HG02870 (cell line): ENCODE data around the gene TARBP1.
"Not testable (repeated sequence)": the region's sequence is repeated elsewhere in the genome, so short reads cannot be mapped to it uniquely, and the experiment has no call there.

Experiments used
- ATAC-seq: cut with Tn5 transposase; IDR thresholded peaks from one replicate; pipeline ENCODE4 v1.9.1; 2021; ENCODE audit warnings: mild to moderate bottlenecking, moderate library complexity; ENCODE audit not compliant: unreplicated experiment

The TARBP1 gene

GRCh38 chr1:234400773-234401172, 78.2 kb downstream of the TARBP1 start:
- ATAC-seq = no peak

DNA sequence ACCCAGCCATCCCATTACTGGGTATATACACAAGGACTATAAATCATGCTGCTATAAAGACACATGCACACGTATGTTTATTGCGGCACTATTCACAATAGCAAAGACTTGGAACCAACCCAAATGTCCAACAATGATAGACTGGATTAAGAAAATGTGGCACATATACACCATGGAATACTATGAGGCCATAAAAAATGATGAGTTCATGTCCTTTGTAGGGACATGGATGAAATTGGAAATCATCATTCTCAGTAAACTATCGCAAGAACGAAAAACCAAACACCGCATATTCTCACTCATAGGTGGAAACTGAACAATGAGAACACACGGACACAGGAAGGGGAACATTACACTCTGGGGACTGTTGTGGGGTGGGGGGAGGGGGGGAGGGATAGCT, 79.5 kb downstream of the TARBP1 start:
- ATAC-seq = not testable (repeated sequence)

DNA sequence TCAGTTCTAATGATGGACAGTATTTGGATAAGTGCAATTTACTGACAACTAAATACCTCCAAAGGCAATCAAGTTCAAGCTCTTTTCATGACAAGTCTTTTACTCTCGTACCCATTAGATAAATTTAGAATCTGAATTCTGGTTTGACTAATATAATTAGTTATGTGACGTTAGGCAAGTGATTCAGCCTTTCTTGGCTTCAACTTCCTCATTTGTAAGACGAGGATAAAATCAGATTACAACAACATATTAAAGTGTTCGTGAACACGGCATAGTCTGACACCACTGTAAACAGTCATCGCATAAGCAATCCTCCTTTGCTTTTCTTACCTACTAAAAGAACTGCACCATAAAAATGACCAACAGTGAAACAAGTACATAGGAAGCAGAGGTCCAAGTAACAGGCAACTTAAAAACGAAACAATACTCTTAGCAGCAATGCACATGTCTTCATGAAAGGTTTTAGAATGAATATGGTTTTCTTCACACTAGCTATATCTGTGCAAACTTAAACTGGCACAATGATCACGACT, 80.1 kb downstream of the TARBP1 start:
- ATAC-seq = peak; percentile 61

DNA sequence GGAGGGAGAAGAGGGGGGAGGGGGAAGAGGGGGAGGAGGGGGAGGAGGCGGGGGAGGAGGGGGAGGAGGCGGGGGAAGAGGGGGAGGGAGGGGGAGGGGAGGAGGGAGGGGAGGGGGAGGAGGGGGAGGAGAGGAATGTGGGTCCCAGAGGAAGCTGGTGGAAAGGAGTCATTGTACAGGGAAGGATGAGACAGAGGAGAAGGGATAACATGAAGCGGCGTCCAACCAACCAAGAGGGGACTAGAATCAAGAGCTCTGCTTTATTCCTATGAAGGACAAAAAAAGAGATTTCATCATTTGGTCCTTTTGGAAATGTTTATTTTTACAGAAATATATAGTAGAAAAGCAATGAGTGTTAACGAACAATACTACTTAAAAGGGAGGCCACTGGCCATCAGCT, 81.2 kb downstream of the TARBP1 start:
- no peak for ATAC-seq

DNA sequence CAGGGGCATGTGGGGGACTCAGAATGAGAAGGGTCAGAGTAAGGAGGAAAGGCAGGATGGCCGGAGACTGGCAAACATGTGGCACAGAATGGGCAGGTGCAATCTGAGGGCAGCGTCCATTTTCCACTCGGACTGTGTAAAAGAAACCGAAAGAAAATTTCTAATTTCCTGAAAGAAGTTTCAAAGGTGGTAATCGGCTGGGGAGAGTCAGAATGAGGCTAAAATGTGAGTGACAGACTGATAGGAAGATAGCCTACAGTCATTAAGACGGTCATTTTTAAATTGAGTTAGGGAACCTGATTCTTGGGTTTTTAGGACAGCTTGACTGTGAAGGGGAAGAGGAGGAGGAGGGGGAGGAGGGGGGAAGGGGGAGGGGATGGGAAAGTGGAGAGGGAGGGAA, 82.1 kb downstream of the TARBP1 start:
- ATAC-seq = no peak

GRCh38 chr1:234396092-234396491, 82.9 kb downstream of the TARBP1 start:
- no peak for ATAC-seq

GRCh38 chr1:234395297-234395696, 83.7 kb downstream of the TARBP1 start:
- no peak for ATAC-seq

DNA sequence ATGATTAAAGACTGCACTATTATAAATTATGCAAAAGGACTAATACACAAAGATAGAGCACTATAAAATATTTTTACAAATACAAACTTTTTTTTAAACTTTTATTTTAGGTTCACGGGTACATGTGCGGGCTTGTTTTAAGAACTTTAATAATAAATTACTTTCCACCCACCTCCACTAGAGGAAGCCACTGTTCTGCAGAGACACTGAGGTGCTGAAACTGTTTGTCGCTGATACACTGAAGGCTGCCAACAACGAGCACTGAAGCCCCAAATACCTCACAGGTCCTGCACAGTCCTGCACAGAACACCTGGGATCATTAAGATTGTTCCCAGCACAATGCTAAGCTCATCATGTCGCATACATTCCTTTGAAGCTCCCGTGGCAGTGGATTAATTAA, 85.8 kb downstream of the TARBP1 start:
- no peak for ATAC-seq

DNA sequence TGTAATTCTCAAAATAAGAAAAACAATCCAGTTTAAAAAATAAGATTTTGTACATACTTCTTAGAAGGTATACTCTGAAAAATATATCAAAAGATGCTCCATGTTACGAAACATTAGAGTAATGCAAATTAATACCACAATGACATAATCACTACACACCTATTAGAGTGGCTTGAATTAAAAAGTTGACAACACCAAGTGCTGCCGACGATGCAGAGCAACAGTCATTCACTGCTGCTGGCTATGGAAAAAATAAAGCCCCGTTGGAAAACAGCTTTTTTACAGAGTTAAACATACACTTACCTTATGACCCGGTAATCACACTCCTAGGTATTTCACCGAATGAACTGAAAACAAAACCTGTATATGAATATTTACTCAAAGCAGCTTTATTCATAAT, 90.9 kb downstream of the TARBP1 start:
- no peak for ATAC-seq

GRCh38 chr1:234386122-234386521, 92.9 kb downstream of the TARBP1 start:
- no peak for ATAC-seq

GRCh38 chr1:234381699-234382555, 97.1 kb downstream of the TARBP1 start:
- ATAC-seq = no peak

- not testable (repeated sequence) for ATAC-seq
Observed at GRCh38 chr1:234379591-234380109, 99.3 kb downstream of the TARBP1 start.

DNA sequence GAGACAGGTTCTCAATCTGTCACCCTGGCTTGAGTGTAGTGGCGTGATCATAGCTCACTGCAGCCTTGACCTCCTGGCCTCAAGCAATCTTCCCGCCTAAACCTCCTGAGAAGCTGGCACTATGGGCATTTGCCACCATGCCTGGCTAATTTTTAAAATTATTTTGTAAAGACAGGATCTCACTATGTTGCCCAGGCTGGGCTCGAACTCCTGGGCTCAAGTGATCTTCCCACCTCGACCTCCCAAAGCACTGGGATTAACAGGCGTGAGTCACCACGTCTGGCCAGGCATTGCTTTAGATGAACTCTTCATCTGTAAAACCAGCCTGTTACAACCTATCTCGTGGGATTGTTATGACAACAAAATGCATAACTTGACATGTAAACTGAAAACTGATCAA, 103.3 kb downstream of the TARBP1 start:
- no peak for ATAC-seq

DNA sequence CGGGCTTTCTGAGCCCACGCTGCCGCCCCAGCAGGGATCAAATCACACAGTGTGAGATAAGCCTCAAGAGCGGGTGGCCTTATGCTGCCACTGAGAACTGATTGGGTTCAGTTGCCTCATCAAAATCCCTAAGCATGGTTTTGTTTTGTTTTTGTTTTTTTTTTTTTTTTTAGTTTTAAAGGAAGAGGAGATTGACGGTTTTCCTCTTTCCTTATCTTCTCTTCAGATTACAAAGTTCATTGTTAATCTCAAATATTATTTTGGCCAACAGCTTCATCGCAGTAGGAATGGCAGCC, 105.1 kb downstream of the TARBP1 start:
- ATAC-seq = no peak

DNA sequence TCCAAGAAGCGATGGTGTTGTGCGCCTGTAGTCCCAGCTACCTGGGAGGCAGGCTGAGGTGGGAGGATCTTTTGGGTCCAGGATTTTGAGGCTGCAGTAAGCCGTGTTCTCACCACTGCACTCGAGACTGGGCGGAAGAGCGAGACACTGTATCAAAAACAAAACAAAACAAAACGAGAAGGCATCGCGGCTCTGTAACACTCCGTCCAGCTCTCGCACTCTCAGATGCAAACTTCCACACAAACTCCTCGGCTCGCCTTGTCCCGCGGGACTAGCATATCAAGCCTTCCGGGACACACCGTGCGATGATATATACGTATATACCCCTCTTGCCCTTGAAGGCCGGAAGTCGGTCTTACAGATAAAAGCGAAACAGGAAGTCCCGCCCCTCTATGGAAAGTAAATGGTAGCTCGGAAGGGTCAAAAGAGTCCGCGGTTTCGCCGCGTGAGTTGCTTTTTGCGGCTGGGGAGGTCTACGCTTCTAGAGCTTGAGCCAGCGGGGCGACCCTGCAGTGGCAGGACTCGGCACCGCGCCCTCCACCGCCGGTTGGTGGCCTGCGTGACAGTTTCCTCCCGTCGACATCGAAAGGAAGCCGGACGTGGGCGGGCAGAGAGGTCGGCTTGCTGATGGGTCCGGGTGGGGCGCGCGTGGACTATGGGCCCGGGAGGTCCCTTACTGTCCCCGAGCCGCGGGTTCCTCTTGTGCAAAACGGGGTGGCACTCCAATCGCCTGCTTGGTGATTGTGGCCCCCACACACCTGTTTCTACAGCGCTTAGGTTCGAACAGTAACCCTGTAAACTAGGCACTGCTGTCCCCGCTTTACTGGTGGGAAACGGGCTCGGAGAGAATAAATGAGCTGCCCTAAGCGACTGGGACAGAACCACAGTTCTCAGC, 105.7 kb downstream of the TARBP1 start, which contains the start of gene COA6:
Gene COA6 (plus strand): TSS at position 393 of the 895 bp plus-strand sequence. CDS start 11 bp downstream, at position 404.
- peak; percentile 93 for ATAC-seq

DNA sequence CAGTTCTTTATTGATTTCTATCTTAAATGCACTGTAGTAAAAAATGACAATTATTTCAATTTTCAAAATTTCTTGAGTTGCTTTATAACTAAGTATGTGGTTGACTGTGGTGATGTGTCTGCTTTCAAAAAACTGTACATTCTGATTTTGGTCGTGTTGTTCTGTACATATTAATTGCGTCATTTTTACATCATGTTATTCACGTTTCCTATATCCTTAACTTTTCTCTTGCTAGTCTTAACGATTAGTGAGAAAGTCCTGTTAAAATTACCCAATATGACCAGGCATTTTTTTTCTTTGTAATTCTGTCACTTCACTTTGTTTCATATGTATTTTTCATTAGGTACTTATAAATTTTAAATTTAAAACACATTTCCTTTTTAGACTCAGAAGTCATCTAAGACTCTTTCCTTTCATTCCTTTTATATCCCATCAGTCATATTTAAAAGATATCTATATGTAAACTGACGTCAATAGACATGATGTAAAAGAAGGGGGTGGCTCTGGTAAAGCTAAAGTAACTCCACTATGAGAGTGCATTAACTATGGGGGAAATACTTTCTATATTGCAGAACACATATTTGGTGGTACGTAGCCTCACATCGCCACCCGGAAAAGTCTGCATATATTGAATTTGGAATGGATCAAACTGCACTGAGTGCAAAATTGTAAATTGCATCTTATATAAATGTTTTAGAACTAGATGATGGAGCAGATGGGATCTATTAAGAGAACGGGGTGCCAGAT, 106.8 kb downstream of the TARBP1 start:
- ATAC-seq = no peak

GRCh38 chr1:234371414-234371813, 107.6 kb downstream of the TARBP1 start:
- ATAC-seq = no peak

- no peak for ATAC-seq
Observed at GRCh38 chr1:234369784-234370183, 109.2 kb downstream of the TARBP1 start.

DNA sequence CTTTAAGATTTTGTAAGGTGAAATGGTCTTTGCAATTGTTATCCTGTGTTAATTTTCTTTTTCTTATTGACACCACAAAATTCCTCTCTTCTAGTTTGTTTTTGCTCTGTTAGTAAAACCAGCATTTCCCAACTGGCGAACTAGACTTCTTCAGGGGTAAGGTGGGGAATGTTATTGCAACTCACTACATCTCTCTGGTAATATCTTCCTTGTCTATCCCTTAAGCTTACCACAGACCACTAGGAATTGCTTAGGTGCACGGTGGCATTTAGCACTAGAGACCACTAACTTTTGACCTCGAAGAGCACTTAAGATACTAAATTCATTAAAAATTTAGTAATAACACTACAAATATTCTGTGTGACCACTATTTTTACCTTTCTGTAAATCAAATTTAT, 109.9 kb downstream of the TARBP1 start:
- ATAC-seq = no peak

GRCh38 chr1:234368320-234369032, 110.5 kb downstream of the TARBP1 start:
- no peak for ATAC-seq
